GM19452 (cell line): ENCODE data around the gene PHRF1.
"Not testable (repeated sequence)": the region's sequence is repeated elsewhere in the genome, so short reads cannot be mapped to it uniquely, and the experiment has no call there.

ENCODE experiments used
- ATAC-seq: cut with Tn5 transposase; IDR thresholded peaks from one replicate; pipeline ENCODE4 v1.9.1; 2021; ENCODE audit not compliant: unreplicated experiment

Gene PHRF1

GRCh38 chr11:626475-627307 lies 50.4 kb downstream of the PHRF1 start, which contains the start of gene SCT:
Gene SCT (minus strand): TSS chr11:627181. CDS start chr11:627143, 38 bp downstream.
- ATAC-seq: no peak

GRCh38 chr11:627308-627576 lies 51.0 kb downstream of the PHRF1 start:
- no peak for ATAC-seq

GRCh38 chr11:628056-628455 lies 51.8 kb downstream of the PHRF1 start:
- no peak for ATAC-seq

GRCh38 chr11:629237-629583 lies 52.9 kb downstream of the PHRF1 start:
- ATAC-seq: no peak

GRCh38 chr11:630871-631270 lies 54.6 kb downstream of the PHRF1 start:
- ATAC-seq: no peak

- ATAC-seq: no peak
These were observed 59.8 kb downstream of the PHRF1 start for GRCh38 chr11:635945-636510.

- ATAC-seq: no peak
These were observed 60.5 kb downstream of the PHRF1 start, which contains the start of gene DRD4 for GRCh38 chr11:636511-637332. Gene DRD4 (plus strand): TSS chr11:637269. CDS start chr11:637305, 36 bp downstream.

- ATAC-seq: no peak
These were observed 61.0 kb downstream of the PHRF1 start for GRCh38 chr11:637333-637592.

GRCh38 chr11:637593-638521 lies 61.6 kb downstream of the PHRF1 start:
- ATAC-seq: no peak

- no peak for ATAC-seq
These were observed 62.5 kb downstream of the PHRF1 start for GRCh38 chr11:638631-639331.

- ATAC-seq: no peak
These were observed 63.2 kb downstream of the PHRF1 start for GRCh38 chr11:639332-639955.

GRCh38 chr11:640021-640706 lies 63.9 kb downstream of the PHRF1 start:
- no peak for ATAC-seq

- ATAC-seq: no peak
These were observed 65.6 kb downstream of the PHRF1 start for GRCh38 chr11:641806-642370.

GRCh38 chr11:643366-643765 lies 67.1 kb downstream of the PHRF1 start:
- ATAC-seq: no peak

GRCh38 chr11:643849-644738 lies 67.8 kb downstream of the PHRF1 start:
- no peak for ATAC-seq

- no peak for ATAC-seq
These were observed 69.3 kb downstream of the PHRF1 start for GRCh38 chr11:645536-645935.

- no peak for ATAC-seq
These were observed 69.9 kb downstream of the PHRF1 start for GRCh38 chr11:646214-646613.

GRCh38 chr11:647672-648158 lies 71.4 kb downstream of the PHRF1 start:
- not testable (repeated sequence) for ATAC-seq
